ENCODE data around the gene ZNF223. TPM values are rescaled to one million over a fixed set of nuclear protein-coding genes. Genes with fewer than 3 reads are reported as not detected.

The ZNF223 gene
- total RNA-seq, 1 donor: 5.8 TPM

GRCh38 chr19:44025217-44025936 lies 26.5 kb upstream of the ZNF223 start, which contains the start of gene ZNF222:
ZNF222 (plus strand) TSS chr19:44025379; CDS start chr19:44025437, 58 bp downstream.
- TF ChIP-seq CTCF (IDR thresholded peaks at IDR 0.05; ENCODE audit: extremely low read depth, low read depth, low read length): no peak

GRCh38 chr19:44026622-44027021 lies 25.2 kb upstream of the ZNF223 start:
- Histone ChIP-seq H4K20me1 (ENCODE audit: insufficient read depth, low read length) (no peaks in the 10 kb centered on the region), H3K79me2 (ENCODE audit: insufficient read depth, low read length) (peaks cover 13% of the 10 kb centered on the region), H3K27me3 (ENCODE audit: insufficient read depth, low read length) (no peaks in the 10 kb centered on the region), H3K9me3 (ENCODE audit: low read depth, low read length) (peaks cover 7% of the 10 kb centered on the region), H3K36me3 (ENCODE audit: insufficient read depth, low read length) (peaks cover 42% of the 10 kb centered on the region), H2AFZ (ENCODE audit: low read length) (no peak overlapping the region), H3K27ac (ENCODE audit: low read depth, low read length) (no peak overlapping the region), H3K4me3 (ENCODE audit: insufficient read depth, low read length) (no peak overlapping the region), H3K4me2 (ENCODE audit: insufficient read depth, low read length) (no peak overlapping the region), H3K4me1 (ENCODE audit: insufficient read depth, low read length) (peaks cover 5% of the 10 kb centered on the region)
- no peak for TF ChIP-seq CTCF (IDR thresholded peaks at IDR 0.05; ENCODE audit: extremely low read depth, low read depth, low read length)
- no peak for DNase-seq (ENCODE audit: insufficient read length, low spot score, missing footprints)

More at GRCh38 chr19:44025217-44025936, 26.5 kb upstream of the ZNF223 start, which contains the start of gene ZNF222:
- Histone ChIP-seq H3K9me3 (ENCODE audit: low read depth, low read length) (no peaks in the 10 kb centered on the region), H3K27me3 (ENCODE audit: insufficient read depth, low read length) (no peaks in the 10 kb centered on the region), H4K20me1 (ENCODE audit: insufficient read depth, low read length) (no peaks in the 10 kb centered on the region), H3K4me1 (ENCODE audit: insufficient read depth, low read length) (peaks cover 5% of the 10 kb centered on the region), H3K4me2 (ENCODE audit: insufficient read depth, low read length) (peak within 1 kb of the TSS; percentile 93), H3K79me2 (ENCODE audit: insufficient read depth, low read length) (peaks cover 13% of the 10 kb centered on the region), H3K27ac (ENCODE audit: low read depth, low read length) (peak within 1 kb of the TSS; percentile 58), H2AFZ (ENCODE audit: low read length) (peak within 1 kb of the TSS; percentile 97), H3K4me3 (ENCODE audit: insufficient read depth, low read length) (peak within 1 kb of the TSS; percentile 93), H3K36me3 (ENCODE audit: insufficient read depth, low read length) (peaks cover 30% of the 10 kb centered on the region)
- peak; percentile 92 for DNase-seq (ENCODE audit: insufficient read length, low spot score, missing footprints)

GRCh38 chr19:44032001-44032610 lies 19.7 kb upstream of the ZNF223 start:
- H3K79me2 ChIP-seq (ENCODE audit: insufficient read depth, low read length): no peaks in the 10 kb centered on the region
- DNase-seq (ENCODE audit: insufficient read length, low spot score, missing footprints): no peak
- TF ChIP-seq CTCF (IDR thresholded peaks at IDR 0.05; ENCODE audit: extremely low read depth, low read depth, low read length): no peak
- no peaks in the 10 kb centered on the region for H4K20me1 ChIP-seq (ENCODE audit: insufficient read depth, low read length)
- no peaks in the 10 kb centered on the region for H3K4me1 ChIP-seq (ENCODE audit: insufficient read depth, low read length)
- no peak overlapping the region for H3K4me2 ChIP-seq (ENCODE audit: insufficient read depth, low read length)
- H3K4me3 ChIP-seq (ENCODE audit: insufficient read depth, low read length): no peak overlapping the region
- no peak overlapping the region for H2AFZ ChIP-seq (ENCODE audit: low read length)
- H3K36me3 ChIP-seq (ENCODE audit: insufficient read depth, low read length): peaks cover 51% of the 10 kb centered on the region
- no peak overlapping the region for H3K27ac ChIP-seq (ENCODE audit: low read depth, low read length)
- no peaks in the 10 kb centered on the region for H3K27me3 ChIP-seq (ENCODE audit: insufficient read depth, low read length)
- peaks cover 21% of the 10 kb centered on the region for H3K9me3 ChIP-seq (ENCODE audit: low read depth, low read length)

GRCh38 chr19:44042147-44042546 lies 9.7 kb upstream of the ZNF223 start:
- no peaks in the 10 kb centered on the region for H4K20me1 ChIP-seq (ENCODE audit: insufficient read depth, low read length)
- no peak overlapping the region for H2AFZ ChIP-seq (ENCODE audit: low read length)
- H3K27ac ChIP-seq (ENCODE audit: low read depth, low read length): no peak overlapping the region
- TF ChIP-seq CTCF (IDR thresholded peaks at IDR 0.05; ENCODE audit: extremely low read depth, low read depth, low read length): no peak
- no peak overlapping the region for H3K4me3 ChIP-seq (ENCODE audit: insufficient read depth, low read length)
- H3K27me3 ChIP-seq (ENCODE audit: insufficient read depth, low read length): no peaks in the 10 kb centered on the region
- H3K36me3 ChIP-seq (ENCODE audit: insufficient read depth, low read length): no peaks in the 10 kb centered on the region
- no peaks in the 10 kb centered on the region for H3K79me2 ChIP-seq (ENCODE audit: insufficient read depth, low read length)
- no peaks in the 10 kb centered on the region for H3K4me1 ChIP-seq (ENCODE audit: insufficient read depth, low read length)
- no peak for DNase-seq (ENCODE audit: insufficient read length, low spot score, missing footprints)
- H3K9me3 ChIP-seq (ENCODE audit: low read depth, low read length): no peaks in the 10 kb centered on the region
- H3K4me2 ChIP-seq (ENCODE audit: insufficient read depth, low read length): no peak overlapping the region

Measured in osteoblast (primary cell).